Measurements from ENCODE around the gene CRB2.

CRB2 gene

GRCh38 chr9:123357743-123358059 lies 1.7 kb downstream of the CRB2 start:
- no CpG with 5 or more reads among the region's 2 CpGs for WGBS, 2 donors (ENCODE audit: extremely low coverage in 2 of 2, insufficient read length in 2 of 2, insufficient replicate concordance in 1 of 2)

GRCh38 chr9:123358181-123358905 lies 2.3 kb downstream of the CRB2 start:
- DNase-seq (ENCODE audit: low spot score) = peak; percentile 91
- H3K27ac ChIP-seq (replicated peaks; ENCODE audit: low read length) = peak overlapping the region; percentile 95
- WGBS, 2 donors (ENCODE audit: extremely low coverage in 2 of 2, insufficient read length in 2 of 2, insufficient replicate concordance in 1 of 2) = no CpG with 5 or more reads among the region's 10 CpGs

More at GRCh38 chr9:123357743-123358059, 1.7 kb downstream of the CRB2 start:
- peak overlapping the region; percentile 46 for H3K23ac ChIP-seq (ENCODE audit: low read depth, low read length, poor library complexity)
- peak overlapping the region; percentile 99 for H4K8ac ChIP-seq (ENCODE audit: low read depth, low read length)
- peaks cover 2 to 15% of the 10 kb centered on the region in 2 donors for H3K36me3 ChIP-seq (replicated peaks in 1 of 2; ENCODE audit: control insufficient read depth in 2 of 2, insufficient read depth in 2 of 2, low read length in 2 of 2)
- DNase-seq (ENCODE audit: low spot score) = no peak
- peak overlapping the region; percentile 78 to 89 for H3K4me3 ChIP-seq (ENCODE audit: low read length in 2 of 2)
- H3K4ac ChIP-seq (ENCODE audit: low read length) = peak overlapping the region; percentile 95
- H2AK5ac ChIP-seq (ENCODE audit: low read depth, low read length) = peak overlapping the region; percentile 71
- peak overlapping the region; percentile 92 for H3K9ac ChIP-seq (ENCODE audit: low read depth, low read length, poor library complexity)
- H3K27ac ChIP-seq (replicated peaks; ENCODE audit: low read length) = peak overlapping the region; percentile 94
- H3K4me2 ChIP-seq (ENCODE audit: insufficient read depth, low read length, poor library complexity, severe bottlenecking) = peak overlapping the region; percentile 50
- H3K4me1 ChIP-seq (ENCODE audit: control insufficient read depth in 2 of 2, insufficient read depth in 1 of 2, low read depth in 1 of 2, low read length in 2 of 2) = peaks cover 50 to 53% of the 10 kb centered on the region in 2 donors
- peak overlapping the region; percentile 75 for H2BK15ac ChIP-seq (ENCODE audit: low read length)
- peak overlapping the region; percentile 99 for H2BK5ac ChIP-seq (ENCODE audit: low read length)
- H3K14ac ChIP-seq (ENCODE audit: low read length) = peak overlapping the region; percentile 50
- H4K91ac ChIP-seq (ENCODE audit: low read depth, low read length, poor library complexity) = peak overlapping the region; percentile 81
- H2AFZ ChIP-seq (ENCODE audit: low read length) = no peak overlapping the region
- no peaks in the 10 kb centered on the region for H3K9me3 ChIP-seq (replicated peaks in 1 of 2; ENCODE audit: control insufficient read depth in 2 of 2, insufficient read depth in 1 of 2, low read depth in 1 of 2, low read length in 2 of 2)
- peaks cover 8% of the 10 kb centered on the region for H3K79me1 ChIP-seq (ENCODE audit: low read depth, low read length)
- peak overlapping the region; percentile 97 for H3K18ac ChIP-seq (ENCODE audit: low read length)
- peaks cover 0 to 3% (median 0%) of the 10 kb centered on the region in 3 experiments for H3K27me3 ChIP-seq (ENCODE audit: control insufficient read depth in 3 of 3, insufficient read depth in 3 of 3, low read depth in 1 of 3, low read length in 3 of 3)
- H2BK120ac ChIP-seq (ENCODE audit: low read depth, low read length) = peak overlapping the region; percentile 22
- H2BK12ac ChIP-seq (ENCODE audit: low read length) = peak overlapping the region; percentile 99

GRCh38 chr9:123359106-123359505 lies 3.1 kb downstream of the CRB2 start:
- Histone ChIP-seq H3K36me3 (replicated peaks in 1 of 2; ENCODE audit: control insufficient read depth in 2 of 2, insufficient read depth in 2 of 2, low read length in 2 of 2) (peaks cover 12 to 29% of the 10 kb centered on the region in 2 donors), H2BK5ac (ENCODE audit: low read length) (peak overlapping the region; percentile 67), H3K27ac (replicated peaks; ENCODE audit: low read length) (peak overlapping the region; percentile 95), H3K9me3 (replicated peaks in 1 of 2; ENCODE audit: control insufficient read depth in 2 of 2, insufficient read depth in 1 of 2, low read depth in 1 of 2, low read length in 2 of 2) (no peaks in the 10 kb centered on the region), H3K14ac (ENCODE audit: low read length) (no peak overlapping the region), H3K4me2 (ENCODE audit: insufficient read depth, low read length, poor library complexity, severe bottlenecking) (no peak overlapping the region), H3K79me1 (ENCODE audit: low read depth, low read length) (peaks cover 8% of the 10 kb centered on the region), H2AFZ (ENCODE audit: low read length) (no peak overlapping the region), H3K27me3 (ENCODE audit: control insufficient read depth in 3 of 3, insufficient read depth in 3 of 3, low read depth in 1 of 3, low read length in 3 of 3) (no peaks in the 10 kb centered on the region), H4K91ac (ENCODE audit: low read depth, low read length, poor library complexity) (no peak overlapping the region), H2BK12ac (ENCODE audit: low read length) (no peak overlapping the region), H2BK120ac (ENCODE audit: low read depth, low read length) (peak overlapping the region; percentile 9), H3K23ac (ENCODE audit: low read depth, low read length, poor library complexity) (no peak overlapping the region), H2BK15ac (ENCODE audit: low read length) (no peak overlapping the region), H3K4me1 (ENCODE audit: control insufficient read depth in 2 of 2, insufficient read depth in 1 of 2, low read depth in 1 of 2, low read length in 2 of 2) (peaks cover 55 to 61% of the 10 kb centered on the region in 2 donors), H3K4ac (ENCODE audit: low read length) (no peak overlapping the region), H3K18ac (ENCODE audit: low read length) (peak overlapping the region; percentile 73), H4K8ac (ENCODE audit: low read depth, low read length) (no peak overlapping the region), H2AK5ac (ENCODE audit: low read depth, low read length) (peak overlapping the region; percentile 71), H3K4me3 (ENCODE audit: low read length in 2 of 2) (peak overlapping the region in 1 of 2 donors; percentile 89), H3K9ac (ENCODE audit: low read depth, low read length, poor library complexity) (no peak overlapping the region)
- no CpG with 5 or more reads among the region's 2 CpGs for WGBS, 2 donors (ENCODE audit: extremely low coverage in 2 of 2, insufficient read length in 2 of 2, insufficient replicate concordance in 1 of 2)
- no peak for DNase-seq (ENCODE audit: low spot score)

More at GRCh38 chr9:123358181-123358905, 2.3 kb downstream of the CRB2 start:
- H3K4ac ChIP-seq (ENCODE audit: low read length) = no peak overlapping the region
- no peaks in the 10 kb centered on the region for H3K27me3 ChIP-seq (ENCODE audit: control insufficient read depth in 3 of 3, insufficient read depth in 3 of 3, low read depth in 1 of 3, low read length in 3 of 3)
- peak overlapping the region; percentile 22 for H2BK120ac ChIP-seq (ENCODE audit: low read depth, low read length)
- H3K79me1 ChIP-seq (ENCODE audit: low read depth, low read length) = peaks cover 8% of the 10 kb centered on the region
- H2AK5ac ChIP-seq (ENCODE audit: low read depth, low read length) = peak overlapping the region; percentile 71
- peak overlapping the region; percentile 99 for H2BK5ac ChIP-seq (ENCODE audit: low read length)
- no peak overlapping the region for H2BK15ac ChIP-seq (ENCODE audit: low read length)
- H3K23ac ChIP-seq (ENCODE audit: low read depth, low read length, poor library complexity) = no peak overlapping the region
- H3K18ac ChIP-seq (ENCODE audit: low read length) = peak overlapping the region; percentile 73
- H3K4me3 ChIP-seq (ENCODE audit: low read length in 2 of 2) = peak overlapping the region in 1 of 2 donors; percentile 89
- no peak overlapping the region for H2AFZ ChIP-seq (ENCODE audit: low read length)
- H3K9ac ChIP-seq (ENCODE audit: low read depth, low read length, poor library complexity) = no peak overlapping the region
- no peaks in the 10 kb centered on the region for H3K9me3 ChIP-seq (replicated peaks in 1 of 2; ENCODE audit: control insufficient read depth in 2 of 2, insufficient read depth in 1 of 2, low read depth in 1 of 2, low read length in 2 of 2)
- peaks cover 7 to 21% of the 10 kb centered on the region in 2 donors for H3K36me3 ChIP-seq (replicated peaks in 1 of 2; ENCODE audit: control insufficient read depth in 2 of 2, insufficient read depth in 2 of 2, low read length in 2 of 2)
- H3K4me2 ChIP-seq (ENCODE audit: insufficient read depth, low read length, poor library complexity, severe bottlenecking) = peak overlapping the region; percentile 50
- H4K8ac ChIP-seq (ENCODE audit: low read depth, low read length) = no peak overlapping the region
- peaks cover 52 to 53% of the 10 kb centered on the region in 2 donors for H3K4me1 ChIP-seq (ENCODE audit: control insufficient read depth in 2 of 2, insufficient read depth in 1 of 2, low read depth in 1 of 2, low read length in 2 of 2)
- peak overlapping the region; percentile 81 for H4K91ac ChIP-seq (ENCODE audit: low read depth, low read length, poor library complexity)
- H3K14ac ChIP-seq (ENCODE audit: low read length) = no peak overlapping the region
- peak overlapping the region; percentile 78 for H2BK12ac ChIP-seq (ENCODE audit: low read length)

- no peak overlapping the region for H4K91ac ChIP-seq (ENCODE audit: low read depth, low read length, poor library complexity)
- peaks cover 58 to 65% of the 10 kb centered on the region in 2 donors for H3K4me1 ChIP-seq (ENCODE audit: control insufficient read depth in 2 of 2, insufficient read depth in 1 of 2, low read depth in 1 of 2, low read length in 2 of 2)
- H2AFZ ChIP-seq (ENCODE audit: low read length) = no peak overlapping the region
- peak overlapping the region; percentile 6 for H2AK5ac ChIP-seq (ENCODE audit: low read depth, low read length)
- no peak overlapping the region for H3K4ac ChIP-seq (ENCODE audit: low read length)
- no peak for DNase-seq (ENCODE audit: low spot score)
- H3K9me3 ChIP-seq (replicated peaks in 1 of 2; ENCODE audit: control insufficient read depth in 2 of 2, insufficient read depth in 1 of 2, low read depth in 1 of 2, low read length in 2 of 2) = no peaks in the 10 kb centered on the region
- H3K27ac ChIP-seq (replicated peaks; ENCODE audit: low read length) = peak overlapping the region; percentile 36
- no peak overlapping the region for H2BK5ac ChIP-seq (ENCODE audit: low read length)
- H3K27me3 ChIP-seq (ENCODE audit: control insufficient read depth in 3 of 3, insufficient read depth in 3 of 3, low read depth in 1 of 3, low read length in 3 of 3) = no peaks in the 10 kb centered on the region
- WGBS, 2 donors (ENCODE audit: extremely low coverage in 2 of 2, insufficient read length in 2 of 2, insufficient replicate concordance in 1 of 2) = no CpG with 5 or more reads among the region's 3 CpGs
- H2BK15ac ChIP-seq (ENCODE audit: low read length) = no peak overlapping the region
- H3K9ac ChIP-seq (ENCODE audit: low read depth, low read length, poor library complexity) = no peak overlapping the region
- no peak overlapping the region for H2BK120ac ChIP-seq (ENCODE audit: low read depth, low read length)
- no peak overlapping the region for H2BK12ac ChIP-seq (ENCODE audit: low read length)
- H3K4me3 ChIP-seq (ENCODE audit: low read length in 2 of 2) = no peak overlapping the region
- peaks cover 13 to 34% of the 10 kb centered on the region in 2 donors for H3K36me3 ChIP-seq (replicated peaks in 1 of 2; ENCODE audit: control insufficient read depth in 2 of 2, insufficient read depth in 2 of 2, low read length in 2 of 2)
- H3K79me1 ChIP-seq (ENCODE audit: low read depth, low read length) = peaks cover 8% of the 10 kb centered on the region
- no peak overlapping the region for H4K8ac ChIP-seq (ENCODE audit: low read depth, low read length)
- no peak overlapping the region for H3K14ac ChIP-seq (ENCODE audit: low read length)
- H3K4me2 ChIP-seq (ENCODE audit: insufficient read depth, low read length, poor library complexity, severe bottlenecking) = no peak overlapping the region
- H3K23ac ChIP-seq (ENCODE audit: low read depth, low read length, poor library complexity) = no peak overlapping the region
- no peak overlapping the region for H3K18ac ChIP-seq (ENCODE audit: low read length)
Observed at GRCh38 chr9:123359546-123359945, 3.5 kb downstream of the CRB2 start.

Measured in neuronal stem cell (in vitro differentiated cells).